ENCODE results near the gene LRRC23. TPM values are rescaled to one million over a fixed set of nuclear protein-coding genes. Genes with fewer than 3 reads are reported as not detected.

Gene LRRC23
- total RNA-seq, 1 donor from 2014 or later: 8.6 TPM

DNA sequence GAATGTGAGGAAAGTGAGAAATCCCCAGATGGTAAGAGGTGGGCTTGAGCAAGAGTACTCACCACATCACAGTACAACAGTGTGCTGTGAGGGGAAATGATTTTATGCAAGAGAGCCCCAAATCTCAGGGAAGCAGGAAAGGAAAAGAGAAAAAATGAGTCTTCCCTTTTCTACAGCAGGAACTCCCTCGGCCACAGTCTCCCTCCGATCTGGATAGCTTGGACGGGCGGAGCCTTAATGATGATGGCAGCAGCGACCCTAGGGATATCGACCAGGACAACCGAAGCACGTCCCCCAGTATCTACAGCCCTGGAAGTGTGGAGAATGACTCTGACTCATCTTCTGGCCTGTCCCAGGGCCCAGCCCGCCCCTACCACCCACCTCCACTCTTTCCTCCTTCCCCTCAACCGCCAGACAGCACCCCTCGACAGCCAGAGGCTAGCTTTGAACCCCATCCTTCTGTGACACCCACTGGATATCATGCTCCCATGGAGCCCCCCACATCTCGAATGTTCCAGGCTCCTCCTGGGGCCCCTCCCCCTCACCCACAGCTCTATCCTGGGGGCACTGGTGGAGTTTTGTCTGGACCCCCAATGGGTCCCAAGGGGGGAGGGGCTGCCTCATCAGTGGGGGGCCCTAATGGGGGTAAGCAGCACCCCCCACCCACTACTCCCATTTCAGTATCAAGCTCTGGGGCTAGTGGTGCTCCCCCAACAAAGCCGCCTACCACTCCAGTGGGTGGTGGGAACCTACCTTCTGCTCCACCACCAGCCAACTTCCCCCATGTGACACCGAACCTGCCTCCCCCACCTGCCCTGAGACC is 31.0 kb downstream of the LRRC23 start:
- Histone ChIP-seq H3K4me3 (no peak overlapping the region), H3K36me3 (peaks cover 0 to 25% of the 10 kb centered on the region in 2 donors), H3K27ac (peak overlapping the region; percentile 34), H3K27me3 (no peaks in the 10 kb centered on the region), H3K4me1 (peaks cover 67% of the 10 kb centered on the region), H3K9me3 (no peaks in the 10 kb centered on the region)
- TF ChIP-seq POLR2A (IDR thresholded peaks at IDR 0.05) (no peak), CTCF (IDR thresholded peaks at IDR 0.05) (no peak), POLR2AphosphoS5 (IDR thresholded peaks at IDR 0.05; ENCODE audit: insufficient read depth in 1 of 2, low read depth in 1 of 2) (no peak)
- intact Hi-C loops (cut with DNase I): no loop called here
- no peak for DNase-seq (ENCODE audit: extremely low spot score in 2 of 2)

- no peak for DNase-seq (ENCODE audit: extremely low spot score in 2 of 2)
- Histone ChIP-seq H3K9me3 (no peaks in the 10 kb centered on the region), H3K4me3 (no peak overlapping the region), H3K4me1 (peaks cover 61% of the 10 kb centered on the region), H3K36me3 (peaks cover 0 to 25% of the 10 kb centered on the region in 2 donors), H3K27me3 (no peaks in the 10 kb centered on the region), H3K27ac (peak overlapping the region; percentile 94)
- intact Hi-C loops (cut with DNase I): no loop called here
- TF ChIP-seq POLR2A (IDR thresholded peaks at IDR 0.05): no peak
These were observed 31.6 kb downstream of the LRRC23 start for GRCh38 chr12:6936194-6936635.

- Histone ChIP-seq H3K4me3 (peak overlapping the region; percentile 58 to 59), H3K27ac (peak overlapping the region; percentile 94), H3K9me3 (no peaks in the 10 kb centered on the region), H3K4me1 (peaks cover 54% of the 10 kb centered on the region), H3K36me3 (peaks cover 0 to 25% of the 10 kb centered on the region in 2 donors), H3K27me3 (no peaks in the 10 kb centered on the region)
- no peak for DNase-seq (ENCODE audit: extremely low spot score in 2 of 2)
- intact Hi-C loops (cut with DNase I): no loop called here
- TF ChIP-seq POLR2A (IDR thresholded peaks at IDR 0.05): no peak
These were observed 32.2 kb downstream of the LRRC23 start for GRCh38 chr12:6936636-6937480.

DNA sequence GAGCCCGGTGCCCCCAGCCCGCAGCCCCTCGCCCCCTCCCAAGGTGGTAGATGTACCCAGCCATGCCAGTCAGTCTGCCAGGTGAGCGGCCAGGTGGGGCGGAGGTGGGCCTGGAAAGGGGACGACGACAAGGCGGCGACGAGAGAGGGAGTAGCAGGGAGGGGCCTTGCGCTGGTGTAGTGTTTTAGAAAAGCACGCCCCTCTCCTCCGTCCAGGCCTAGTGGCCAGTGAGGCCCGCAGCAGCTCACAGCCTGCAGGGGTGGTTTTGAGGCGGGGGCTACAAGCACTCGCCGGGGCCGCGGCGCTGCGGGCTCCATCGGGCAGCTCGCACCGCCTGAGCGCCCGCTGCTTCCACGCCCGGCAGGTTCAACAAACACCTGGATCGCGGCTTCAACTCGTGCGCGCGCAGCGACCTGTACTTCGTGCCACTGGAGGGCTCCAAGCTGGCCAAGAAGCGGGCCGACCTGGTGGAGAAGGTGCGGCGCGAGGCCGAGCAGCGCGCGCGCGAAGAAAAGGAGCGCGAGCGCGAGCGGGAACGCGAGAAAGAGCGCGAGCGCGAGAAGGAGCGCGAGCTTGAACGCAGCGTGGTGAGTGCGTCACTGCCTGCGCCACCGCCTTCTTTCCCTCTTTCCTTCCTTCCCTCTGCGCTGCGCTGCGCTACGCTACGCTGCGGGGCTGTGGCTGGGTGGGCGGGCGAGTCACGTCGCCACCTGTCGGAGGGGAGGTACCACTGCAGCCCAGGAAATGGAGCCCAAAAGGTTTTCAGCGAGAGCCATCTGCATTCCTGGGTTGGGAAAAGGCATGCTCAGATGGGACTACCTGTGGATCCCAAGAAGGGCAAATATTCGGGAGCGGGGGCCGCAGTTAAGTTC is 33.1 kb downstream of the LRRC23 start:
- Histone ChIP-seq H3K4me1 (peaks cover 49% of the 10 kb centered on the region), H3K27ac (peak overlapping the region; percentile 94), H3K36me3 (peaks cover 0 to 25% of the 10 kb centered on the region in 2 donors), H3K9me3 (no peaks in the 10 kb centered on the region), H3K27me3 (no peaks in the 10 kb centered on the region), H3K4me3 (peak overlapping the region; percentile 58 to 59)
- DNase-seq (ENCODE audit: extremely low spot score in 2 of 2): peak in 1 of 2 donors; percentile 94
- intact Hi-C loops (cut with DNase I): no loop called here
- TF ChIP-seq CTCF (IDR thresholded peaks at IDR 0.05): peak; percentile 84 to 94 (median 91)
- peak; percentile 97 to 98 for TF ChIP-seq POLR2AphosphoS5 (IDR thresholded peaks at IDR 0.05; ENCODE audit: insufficient read depth in 1 of 2, low read depth in 1 of 2)
- peak in 1 of 2 donors; percentile 43 for TF ChIP-seq POLR2A (IDR thresholded peaks at IDR 0.05)

- intact Hi-C loops (cut with DNase I): no loop called here
- Histone ChIP-seq H3K9me3 (no peaks in the 10 kb centered on the region), H3K27ac (peak overlapping the region; percentile 94), H3K27me3 (no peaks in the 10 kb centered on the region), H3K4me3 (peak overlapping the region; percentile 58 to 59), H3K36me3 (peaks cover 0 to 21% of the 10 kb centered on the region in 2 donors), H3K4me1 (peaks cover 49% of the 10 kb centered on the region)
- no peak for DNase-seq (ENCODE audit: extremely low spot score in 2 of 2)
- peak in 1 of 3 experiments; percentile 4 for TF ChIP-seq CTCF (IDR thresholded peaks at IDR 0.05)
- TF ChIP-seq POLR2AphosphoS5 (IDR thresholded peaks at IDR 0.05; ENCODE audit: insufficient read depth in 1 of 2, low read depth in 1 of 2): no peak
- TF ChIP-seq POLR2A (IDR thresholded peaks at IDR 0.05): no peak
These were observed 34.0 kb downstream of the LRRC23 start for GRCh38 chr12:6938353-6939190.

All from vagina (tissue), 2 donors.